H1 (cell line): ENCODE results near the gene MRFAP1. TPM values are rescaled to one million over a fixed set of nuclear protein-coding genes. Genes with fewer than 3 reads are reported as not detected.

Source experiments
- BACH1 ChIP-seq: IDR thresholded peaks from 2 replicates; pipeline ENCODE4 v1.6.1; 2012; ENCODE audit warnings: low read length, improper control_type of control experiment
- JUN ChIP-seq: IDR thresholded peaks from 2 replicates; pipeline ENCODE4 v1.6.1; 2011; ENCODE audit warnings: low read depth, mild to moderate bottlenecking, improper control_type of control experiment, low read length
- POU5F1 ChIP-seq: IDR thresholded peaks from 2 replicates; pipeline ENCODE4 v1.6.1; 2011; ENCODE audit warnings: low read depth, mild to moderate bottlenecking, low read length, moderate library complexity
- SRF ChIP-seq: IDR thresholded peaks from 2 replicates; pipeline ENCODE4 v1.6.1; 2011; ENCODE audit warnings: mild to moderate bottlenecking, low read depth, low read length, moderate library complexity
- polyA plus RNA-seq, 7 experiments: library from polyadenylated mRNA; depleted of rRNA in 3 of 7; stranded (reverse) in 5 of 7; unstranded in 2 of 7; fragments of >200 nt in 5 of 7; fragments of 200-250 nt in 2 of 7; gene quantifications; 1 replicate in 5 of 7; 2 replicates in 1 of 7; 4 replicates in 1 of 7; pipeline versions ENCODE4 v1.2.1 to v1.2.3, GENCODE V29; 2011 to 2013; ENCODE audit warnings: missing spikeins in 2 of 7, mixed read lengths in 2 of 7
- total RNA-seq: library from RNA; stranded (reverse); fragmentation: NEBNext Ultra II Directional; extraction: Animal tissue kit (Norgen Biotek cat#: 25700); gene quantifications from 2 replicates; pipeline ENCODE4 v1.2.1, GENCODE V29; 2021
- TF ChIP-seq, protein P1 (sequence below), 3 experiments: IDR thresholded peaks; 1 replicate in 2 of 3; 2 replicates in 1 of 3; pipeline versions ENCODE4 v1.5.1 to v1.6.1; 2011; ENCODE audit warnings: low read length in 3 of 3, mild to moderate bottlenecking in 3 of 3, inconsistent platforms in 2 of 3, low read depth in 1 of 3, moderate library complexity in 1 of 3; ENCODE audit not compliant: insufficient read depth in 1 of 3; ENCODE audit errors: control extremely low read depth in 1 of 3

MRFAP1 gene
- total and polyA plus RNA-seq, 2 of the 8 experiments (the other 6 are each of a cell fraction or from before 2014, with no cell fraction given) = 108 to 307 TPM

- TF ChIP-seq, protein P1, sequence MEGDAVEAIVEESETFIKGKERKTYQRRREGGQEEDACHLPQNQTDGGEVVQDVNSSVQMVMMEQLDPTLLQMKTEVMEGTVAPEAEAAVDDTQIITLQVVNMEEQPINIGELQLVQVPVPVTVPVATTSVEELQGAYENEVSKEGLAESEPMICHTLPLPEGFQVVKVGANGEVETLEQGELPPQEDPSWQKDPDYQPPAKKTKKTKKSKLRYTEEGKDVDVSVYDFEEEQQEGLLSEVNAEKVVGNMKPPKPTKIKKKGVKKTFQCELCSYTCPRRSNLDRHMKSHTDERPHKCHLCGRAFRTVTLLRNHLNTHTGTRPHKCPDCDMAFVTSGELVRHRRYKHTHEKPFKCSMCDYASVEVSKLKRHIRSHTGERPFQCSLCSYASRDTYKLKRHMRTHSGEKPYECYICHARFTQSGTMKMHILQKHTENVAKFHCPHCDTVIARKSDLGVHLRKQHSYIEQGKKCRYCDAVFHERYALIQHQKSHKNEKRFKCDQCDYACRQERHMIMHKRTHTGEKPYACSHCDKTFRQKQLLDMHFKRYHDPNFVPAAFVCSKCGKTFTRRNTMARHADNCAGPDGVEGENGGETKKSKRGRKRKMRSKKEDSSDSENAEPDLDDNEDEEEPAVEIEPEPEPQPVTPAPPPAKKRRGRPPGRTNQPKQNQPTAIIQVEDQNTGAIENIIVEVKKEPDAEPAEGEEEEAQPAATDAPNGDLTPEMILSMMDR (IDR thresholded peaks at IDR 0.05; ENCODE audit: control extremely low read depth in 1 of 3, insufficient read depth in 1 of 3, low read depth in 1 of 3, low read length in 3 of 3) = no peak
- no peak for TF ChIP-seq JUN
- TF ChIP-seq SRF = no peak
- TF ChIP-seq POU5F1 = no peak
- no peak for TF ChIP-seq BACH1
Measured at GRCh38 chr4:6658209-6658595, 17.7 kb downstream of the MRFAP1 start (continued).
